Pons (tissue), 1 donor: ENCODE data around the gene KLHL6.
"Not testable (repeated sequence)": the region's sequence is repeated elsewhere in the genome, so short reads cannot be mapped to it uniquely, and the experiment has no call there.

Experiments used
- DNase-seq: peaks from one replicate; pipeline ENCODE4 v3.0.0-alpha.2; 2016; ENCODE audit warnings: low spot score

KLHL6 gene

DNA sequence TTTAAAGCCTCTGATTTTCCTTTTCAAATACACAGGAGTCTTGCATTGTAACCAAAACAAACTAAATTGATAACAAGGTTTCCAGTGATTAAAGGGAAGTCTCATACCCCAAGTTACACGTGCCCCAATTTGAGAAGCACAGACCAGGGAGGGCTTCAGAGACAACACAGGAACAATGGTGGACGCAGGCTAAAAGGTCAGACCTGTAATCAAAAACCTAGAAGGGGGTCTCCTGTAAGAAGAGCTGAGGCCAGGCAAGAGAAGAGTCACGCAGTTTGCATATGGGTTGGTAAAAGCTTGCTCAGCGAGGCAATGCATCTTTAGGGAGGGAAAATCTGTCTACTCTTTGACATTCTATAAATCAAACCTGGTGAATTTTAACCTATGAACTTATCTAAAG, 68.5 kb downstream of the KLHL6 start:
- no peak for DNase-seq

DNA sequence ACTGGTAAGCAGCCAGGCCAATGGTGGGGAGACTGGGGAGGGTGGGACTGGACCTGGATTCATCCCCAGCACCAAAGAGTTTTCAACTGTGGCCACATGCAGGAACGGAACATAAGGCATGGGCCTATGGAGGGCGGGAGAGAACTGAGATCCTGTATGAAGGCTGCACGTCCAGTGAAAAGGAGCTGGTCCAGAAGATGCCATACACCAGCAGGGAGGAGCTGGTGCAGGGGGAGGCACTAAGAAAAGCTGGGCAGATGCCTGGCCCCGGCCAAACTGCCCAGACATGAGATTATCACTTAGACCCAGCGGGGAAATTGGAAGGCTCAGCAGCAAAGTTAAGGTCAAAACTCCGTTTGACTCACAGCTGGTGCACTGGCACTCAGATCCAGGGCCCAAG, 69.0 kb downstream of the KLHL6 start:
- DNase-seq = no peak

DNA sequence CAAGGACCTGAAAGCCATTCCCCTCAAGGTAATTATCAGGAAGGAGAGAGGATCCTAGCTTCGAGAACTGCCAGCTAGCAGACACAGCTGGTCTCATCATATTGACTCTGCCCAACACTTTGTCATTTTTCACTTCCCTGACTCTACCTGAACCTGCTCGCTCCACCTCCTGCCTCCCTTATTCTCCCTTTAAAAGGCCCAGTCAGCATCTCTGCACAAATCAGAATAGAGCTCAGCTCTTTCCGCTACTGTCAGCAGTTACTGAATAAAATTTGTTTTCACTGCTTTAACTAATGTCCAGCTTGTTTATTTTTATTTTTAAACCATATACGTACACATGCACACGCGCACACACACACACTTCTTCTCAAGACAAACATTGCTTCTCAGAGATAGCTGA, 69.9 kb downstream of the KLHL6 start:
- DNase-seq = no peak

DNA sequence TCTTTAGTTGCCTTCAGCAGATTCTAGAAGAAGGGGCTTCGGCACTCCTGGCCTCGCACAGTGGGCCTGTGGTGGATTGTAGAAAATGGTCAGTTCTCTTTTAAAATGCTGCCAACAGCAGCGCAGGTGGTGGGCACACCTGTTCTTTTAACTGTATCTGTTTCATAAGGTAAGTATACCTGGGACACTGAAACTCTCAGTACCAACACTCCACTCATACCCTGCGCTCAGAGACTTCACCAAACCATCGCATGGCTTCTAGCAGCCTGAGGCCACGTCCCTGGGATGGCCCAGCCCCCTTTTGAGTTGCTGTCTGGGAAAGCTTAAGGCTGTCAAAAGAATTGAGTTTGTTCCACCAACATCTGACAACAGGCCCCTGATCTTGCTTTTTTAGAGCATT, 70.4 kb downstream of the KLHL6 start:
- DNase-seq = no peak

DNA sequence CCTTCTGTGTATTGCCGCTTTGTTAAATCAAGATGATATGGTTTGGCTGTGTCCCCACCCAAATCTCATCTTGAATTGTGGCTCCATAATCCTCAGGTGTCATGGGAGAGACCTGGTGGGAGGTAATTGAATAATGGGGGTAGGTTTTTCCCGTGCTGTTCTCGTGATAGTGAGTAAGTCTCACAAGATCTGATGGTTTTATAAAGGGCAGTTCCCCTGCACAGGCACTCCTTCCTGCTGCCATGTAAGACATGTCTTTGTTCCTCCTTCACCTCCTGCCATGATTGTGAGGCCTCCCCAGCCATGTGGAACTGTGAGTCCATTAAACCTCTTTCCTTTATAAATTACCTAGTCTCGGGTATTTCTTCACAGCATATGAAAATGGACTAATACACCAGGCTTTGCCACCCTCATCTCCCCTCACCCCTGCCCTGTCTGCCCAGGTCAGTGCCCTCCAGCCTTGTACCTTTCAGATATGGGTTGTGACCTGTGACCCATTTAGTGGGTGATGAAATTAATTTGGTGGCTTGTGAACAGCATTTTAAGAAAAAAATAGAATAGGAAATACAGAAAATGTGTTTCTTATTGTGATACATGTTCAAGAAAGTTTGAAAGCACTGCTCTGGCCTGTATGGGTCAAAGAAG, 71.0 kb downstream of the KLHL6 start:
- no peak for DNase-seq

DNA sequence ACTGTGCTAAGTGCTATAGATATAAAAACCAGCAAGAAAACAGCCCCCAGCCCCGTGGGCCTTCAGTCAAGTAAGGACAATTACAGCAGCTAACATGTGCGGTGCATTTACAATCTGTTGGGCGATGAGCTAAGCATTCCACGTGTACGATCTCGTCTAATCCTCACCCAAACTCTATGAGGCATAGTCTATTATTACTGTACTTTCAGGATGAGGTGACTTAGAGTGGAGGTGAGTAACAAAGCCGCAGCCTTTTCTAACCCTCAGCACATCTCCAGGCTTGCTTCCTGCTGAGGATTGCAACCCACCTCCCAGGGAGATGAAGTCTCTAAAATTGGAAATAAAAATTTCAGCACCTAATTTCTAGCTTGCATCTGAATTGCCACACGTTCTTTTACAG, 73.9 kb downstream of the KLHL6 start:
- no peak for DNase-seq

DNA sequence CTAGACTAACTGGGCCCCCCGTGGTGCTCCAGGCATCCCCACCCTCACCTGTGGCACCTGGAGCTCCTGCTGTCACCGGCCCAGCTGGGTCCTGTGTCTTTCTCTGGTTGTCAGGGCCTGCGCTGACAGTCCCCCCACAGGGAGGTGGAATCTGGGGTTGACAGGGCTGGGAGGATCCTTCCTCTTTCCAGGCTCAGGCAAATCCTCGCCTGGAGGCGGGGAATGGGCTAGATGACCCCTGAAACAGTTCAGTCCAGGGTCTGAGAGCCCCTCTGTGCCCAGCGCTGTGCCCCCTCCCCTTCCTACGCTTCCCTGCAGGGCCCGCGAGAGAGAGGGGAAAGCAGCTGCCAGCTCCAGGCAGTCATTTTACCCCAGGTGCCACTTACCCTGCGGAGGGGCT, 77.0 kb downstream of the KLHL6 start:
- DNase-seq = no peak

DNA sequence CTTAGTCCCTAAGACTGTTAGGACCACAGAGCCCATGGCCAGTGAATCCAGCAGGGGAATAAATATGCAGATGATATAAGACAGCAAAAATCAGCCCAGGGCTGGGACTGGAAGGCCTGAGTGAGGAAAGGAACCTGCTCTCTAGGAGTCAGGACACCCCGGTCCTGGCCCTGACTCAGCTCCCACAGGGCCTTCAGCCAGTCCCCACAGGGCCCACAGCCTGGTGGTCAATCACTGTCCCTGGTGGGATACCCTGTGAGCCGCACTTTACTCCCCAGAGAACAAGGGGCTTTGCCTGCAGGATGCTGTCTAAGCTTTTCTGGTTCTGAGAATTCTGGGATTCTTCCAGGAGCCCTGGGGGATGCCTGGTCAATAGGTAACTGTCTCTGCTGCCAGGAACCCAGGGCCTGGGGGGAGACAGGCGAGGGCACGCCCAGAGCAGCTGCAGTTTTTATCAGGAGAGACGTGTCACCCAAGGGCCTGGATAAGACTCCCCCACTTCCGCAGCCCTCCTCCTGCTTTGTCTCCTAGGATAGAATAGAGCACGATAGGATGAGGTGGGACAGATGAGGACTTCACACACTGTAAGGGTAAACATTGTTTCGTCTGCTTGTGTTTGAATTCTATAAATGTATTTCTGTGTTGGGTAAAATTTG, 77.6 kb downstream of the KLHL6 start:
- no peak for DNase-seq

DNA sequence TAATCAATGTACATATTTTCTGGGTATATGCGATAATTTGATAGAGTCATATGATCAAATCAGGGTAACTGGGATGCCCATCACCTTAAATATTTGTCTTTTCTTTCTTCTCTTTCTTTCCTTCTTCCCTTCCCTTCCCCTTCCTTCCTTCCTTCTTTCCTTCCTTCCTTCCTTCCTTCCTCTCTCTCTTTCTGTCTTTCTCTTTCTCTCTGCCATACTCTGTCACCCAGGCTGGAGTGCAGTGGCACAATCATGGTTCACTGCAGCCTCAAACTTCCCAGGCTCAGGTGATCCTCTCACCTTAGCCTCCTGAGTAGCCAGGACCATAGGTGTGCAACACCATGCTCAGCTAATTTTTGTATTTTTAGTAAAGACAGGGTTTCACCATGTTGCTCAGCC, 79.7 kb downstream of the KLHL6 start:
- DNase-seq = not testable (repeated sequence)

DNA sequence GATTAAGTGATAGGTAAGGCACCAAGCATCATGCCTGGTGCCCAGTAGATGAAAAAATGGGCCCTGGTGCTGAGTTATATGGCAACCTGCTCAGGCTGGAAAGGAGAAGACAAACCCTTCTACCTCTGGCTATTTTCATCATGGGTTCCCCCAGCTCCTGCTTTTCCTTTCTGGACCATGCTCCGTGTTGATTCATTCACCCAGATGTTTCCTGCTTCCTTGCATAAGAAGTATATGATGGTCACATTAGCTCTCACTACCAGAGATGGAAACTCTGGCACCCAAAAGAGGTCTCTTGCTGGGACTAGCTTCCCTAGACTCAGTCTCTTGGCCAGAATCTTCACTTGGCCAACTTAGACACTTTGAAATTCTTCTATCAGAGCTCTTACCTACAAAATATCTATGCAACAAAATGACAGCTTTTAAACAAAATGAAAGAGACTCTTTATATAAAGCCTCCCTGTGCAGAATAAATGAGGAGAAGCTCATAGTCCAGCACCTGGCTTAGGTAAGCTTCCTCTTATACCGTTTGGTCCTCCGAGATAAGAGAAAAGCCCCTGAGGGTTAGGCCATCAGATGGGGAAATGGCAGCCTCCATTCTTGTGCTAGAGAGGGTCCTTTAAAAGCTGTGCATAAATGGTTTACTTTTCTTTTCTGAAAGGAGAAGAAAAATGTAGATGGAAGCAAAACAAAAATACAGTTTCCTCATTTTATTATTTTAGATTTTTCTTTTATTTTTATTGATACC, 80.3 kb downstream of the KLHL6 start:
- no peak for DNase-seq

DNA sequence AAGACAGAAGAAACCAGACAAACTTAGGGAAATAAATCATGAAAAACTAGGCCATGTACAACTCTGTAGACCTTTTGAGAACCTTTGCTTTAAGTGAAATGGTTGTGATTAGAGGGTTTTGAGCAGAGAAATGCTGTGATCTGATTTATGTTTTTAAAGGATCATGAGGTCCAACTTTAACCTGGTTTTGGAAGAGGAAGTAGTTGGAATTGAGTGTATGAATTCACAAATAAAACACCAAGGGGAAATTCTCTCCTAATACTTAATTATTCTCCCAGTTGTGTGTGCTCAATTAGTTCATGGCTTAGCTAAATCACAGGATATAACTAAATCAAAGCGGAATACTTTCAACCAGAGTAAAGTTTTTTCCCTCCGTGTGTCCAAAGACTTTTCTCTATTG, 81.5 kb downstream of the KLHL6 start:
- DNase-seq = no peak

DNA sequence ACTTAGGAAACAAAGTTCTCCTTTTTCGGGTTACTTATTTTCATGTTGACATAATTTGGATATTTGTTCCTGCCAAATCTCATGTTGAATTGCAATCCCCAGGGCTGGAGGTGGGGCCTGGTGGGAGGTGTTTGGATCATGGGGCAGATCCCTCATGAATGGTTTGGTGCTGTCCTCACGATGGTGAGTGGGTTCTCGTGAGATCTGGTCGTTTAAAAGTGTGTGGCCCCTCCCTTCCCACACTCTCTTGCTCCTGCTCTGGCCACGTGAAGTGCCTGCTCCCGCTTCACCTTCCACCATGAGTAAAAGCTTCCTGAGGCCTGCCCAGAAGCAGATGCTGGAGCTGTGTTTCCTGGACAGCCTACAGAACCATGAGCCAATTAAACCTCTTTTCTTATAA, 83.4 kb downstream of the KLHL6 start:
- DNase-seq = no peak

DNA sequence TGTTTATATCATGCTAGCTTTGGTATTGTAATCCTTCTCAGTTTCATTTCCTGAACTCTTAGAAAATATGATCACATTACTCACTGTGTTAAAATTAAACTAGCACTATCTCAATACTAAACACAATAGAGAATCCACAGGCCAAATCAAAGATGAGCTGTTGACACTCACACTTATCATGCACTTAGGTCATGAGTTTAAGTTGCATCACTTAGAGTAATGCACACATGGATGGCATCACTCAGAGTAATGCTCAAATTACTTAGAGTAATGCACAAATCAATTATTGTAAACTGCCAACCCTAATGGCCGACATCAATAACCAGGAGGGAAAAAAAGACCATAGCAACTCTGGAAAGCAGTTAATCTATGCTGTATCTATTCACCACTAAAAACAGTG, 87.1 kb downstream of the KLHL6 start:
- no peak for DNase-seq

DNA sequence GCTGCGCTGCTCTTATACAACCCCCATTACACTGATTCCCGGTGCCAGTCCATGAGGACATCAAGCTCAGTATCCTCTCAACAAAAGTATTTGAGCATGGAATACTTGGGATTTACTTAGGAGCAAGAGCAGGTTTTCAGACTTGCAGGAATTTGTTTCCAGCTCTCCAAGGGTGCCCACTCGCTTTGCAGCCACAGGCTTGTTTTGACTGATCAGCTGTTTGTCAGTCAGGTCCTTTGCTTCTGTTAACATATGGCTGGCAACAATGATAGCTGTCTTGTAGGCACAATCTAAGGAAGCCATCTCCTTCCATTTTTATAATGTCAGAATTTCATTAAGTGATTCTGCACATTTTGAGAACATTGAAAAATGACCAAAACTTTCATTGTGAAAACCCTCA, 88.9 kb downstream of the KLHL6 start:
- DNase-seq = no peak

DNA sequence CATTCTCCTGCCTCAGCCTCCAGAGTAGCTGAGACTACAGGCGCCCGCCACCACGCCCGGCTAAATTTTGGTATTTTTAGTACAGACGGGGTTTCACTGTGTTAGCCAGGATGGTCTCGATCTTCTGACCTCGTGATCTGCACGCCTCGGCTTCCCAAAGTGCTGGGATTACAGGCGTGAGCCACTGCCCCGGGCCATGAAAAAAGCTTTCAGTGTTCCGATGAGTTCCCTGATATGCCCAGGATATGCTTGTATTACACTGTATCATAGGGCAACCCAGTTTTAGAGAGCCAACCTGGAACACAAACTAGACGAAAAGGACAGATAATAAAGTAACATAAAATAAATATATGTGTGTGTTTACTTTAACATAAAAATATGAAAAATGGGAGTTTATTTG, 89.8 kb downstream of the KLHL6 start:
- DNase-seq = not testable (repeated sequence)

DNA sequence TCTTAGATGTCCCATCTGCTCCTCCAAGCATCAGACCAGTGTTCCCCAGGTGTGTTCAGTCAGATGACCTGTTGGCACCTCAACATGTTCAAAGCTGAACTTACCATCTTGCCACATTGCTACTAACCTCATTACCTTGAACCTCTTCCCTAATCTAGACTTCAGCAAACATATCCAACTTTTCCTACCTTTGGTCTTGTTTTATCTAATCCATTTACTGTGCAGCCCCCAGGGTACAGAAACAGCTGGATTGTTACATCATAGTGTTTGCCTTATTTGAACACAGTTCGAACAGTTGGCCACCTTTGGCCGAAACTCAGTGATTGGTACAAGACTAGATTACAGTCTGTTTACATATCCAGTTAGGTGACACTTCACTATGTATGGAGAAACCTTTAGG, 91.0 kb downstream of the KLHL6 start:
- DNase-seq = no peak

DNA sequence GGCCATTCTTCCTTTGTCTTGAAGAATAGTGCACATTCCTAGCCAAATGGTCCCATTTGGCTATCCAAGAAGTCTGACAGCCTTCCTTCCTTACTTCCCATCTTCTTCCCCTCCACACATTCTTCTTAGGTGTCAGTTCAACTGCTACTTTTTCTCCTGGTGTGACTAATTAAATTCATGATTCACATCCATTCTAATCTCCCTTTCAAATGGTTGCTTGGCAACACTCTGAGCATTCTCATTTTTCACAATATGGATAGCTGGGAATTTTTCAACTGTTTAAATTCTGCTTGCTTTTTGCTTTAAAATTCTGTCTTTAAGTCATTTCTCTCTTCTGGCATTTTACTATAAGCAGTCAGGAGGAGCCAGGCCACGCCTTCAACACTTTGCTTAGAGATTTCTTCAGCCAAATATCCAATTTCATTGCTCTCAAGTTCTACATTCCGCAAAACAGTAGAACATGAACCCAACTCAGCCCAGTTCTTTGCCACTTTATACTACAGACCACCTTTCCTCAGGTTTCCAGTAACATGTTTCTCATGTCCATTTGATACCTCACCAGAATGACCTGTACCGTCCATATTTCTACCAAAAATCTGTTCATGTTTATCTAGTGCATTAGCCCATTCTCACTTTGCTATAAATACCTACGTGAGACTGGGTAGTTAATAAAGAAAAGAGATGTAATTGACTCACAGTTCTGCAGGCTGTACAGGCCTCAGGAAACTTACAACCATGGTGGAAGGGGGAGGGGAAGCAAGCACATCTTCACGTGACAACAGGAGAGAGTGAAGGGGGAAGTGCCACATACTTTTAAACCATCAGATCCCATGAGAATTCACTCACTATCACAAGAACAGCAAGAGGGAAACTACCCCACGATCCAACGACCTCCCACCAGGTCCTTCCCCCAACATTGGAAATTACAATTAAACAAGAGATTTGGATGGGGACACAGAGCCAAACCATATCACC, 95.1 kb downstream of the KLHL6 start:
- DNase-seq = no peak

DNA sequence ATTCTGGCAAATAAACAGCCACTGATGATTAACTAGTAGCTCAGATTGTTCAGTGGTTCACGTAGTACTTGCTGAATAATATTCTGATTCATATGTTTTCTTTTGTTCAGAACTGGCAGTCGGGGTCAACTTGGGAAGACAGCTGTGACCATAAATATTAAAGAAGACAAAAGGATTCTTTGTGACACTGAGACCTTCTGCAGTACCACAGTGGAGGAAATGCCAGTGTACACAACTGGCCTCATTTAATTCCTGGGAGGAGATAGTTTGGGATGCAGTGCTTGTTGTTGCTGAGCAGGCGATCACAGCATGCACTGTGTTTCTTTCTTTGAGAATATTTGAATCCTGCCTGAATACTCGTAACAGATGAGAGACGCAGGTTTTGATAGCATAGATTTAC, 100.4 kb downstream of the KLHL6 start:
- peak; percentile 96 for DNase-seq

DNA sequence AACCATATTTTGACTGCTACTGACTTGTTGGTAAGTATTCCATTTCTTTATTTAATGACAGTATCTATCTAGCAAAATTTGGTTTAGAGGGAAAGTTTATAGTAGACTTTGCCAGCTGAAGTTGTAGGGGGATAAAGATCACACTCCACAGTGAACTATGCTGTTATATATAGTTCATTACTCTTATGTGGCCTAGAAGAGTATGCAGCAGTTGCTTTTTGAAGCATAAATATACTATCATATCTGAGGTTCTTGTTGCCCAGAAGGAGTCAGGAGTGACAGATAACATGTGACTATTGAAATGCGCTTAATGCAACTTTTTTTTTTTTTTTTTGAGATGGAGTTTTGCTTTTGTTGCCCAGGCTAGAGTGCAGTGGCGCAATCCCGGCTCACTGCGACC, 101.4 kb downstream of the KLHL6 start:
- no peak for DNase-seq

DNA sequence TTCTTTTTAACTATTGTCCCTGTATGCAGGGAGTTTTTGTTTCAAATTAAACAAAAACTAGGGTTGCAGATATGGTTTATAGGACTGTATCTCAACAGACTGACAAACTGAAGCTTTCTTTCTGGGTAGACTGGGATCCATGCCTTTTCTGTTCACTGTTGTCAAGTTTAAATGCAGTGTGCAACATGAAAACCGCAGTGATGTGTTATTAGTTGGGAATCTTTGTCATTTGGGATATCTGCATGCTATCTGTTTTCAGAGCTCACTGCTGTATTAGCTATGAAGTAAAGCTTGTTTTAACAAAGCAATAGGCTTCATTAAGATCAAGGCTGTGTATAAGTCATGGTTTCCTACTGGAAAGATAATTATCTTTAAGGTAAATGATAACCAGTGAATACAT, 105.7 kb downstream of the KLHL6 start:
- DNase-seq = peak; percentile 29

DNA sequence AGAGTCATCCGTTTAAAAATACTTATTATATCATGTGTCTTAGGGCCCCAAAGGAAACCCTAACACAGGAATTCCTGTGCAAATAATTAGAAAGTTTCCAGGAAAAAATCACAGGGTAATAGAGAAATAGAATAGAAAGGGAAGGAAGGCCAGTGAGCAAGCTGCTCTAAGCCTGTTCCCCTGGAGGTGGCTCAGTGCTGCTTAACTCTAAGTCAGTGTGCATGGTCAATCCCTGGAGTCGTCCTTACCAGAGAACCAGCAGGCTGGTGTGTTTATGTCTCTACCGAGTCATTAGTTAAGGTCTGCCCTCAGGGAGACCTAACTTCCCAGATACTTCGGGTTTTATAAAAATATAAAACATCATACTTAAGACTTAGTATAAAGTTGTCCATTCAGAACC, 106.1 kb downstream of the KLHL6 start:
- peak; percentile 72 for DNase-seq
